ENCODE data around the gene RAB40A. TPM values are rescaled to one million over a fixed set of nuclear protein-coding genes. Genes with fewer than 3 reads are reported as not detected.

RAB40A gene
- total RNA-seq, 1 experiment from 2014 or later = not detected

DNA sequence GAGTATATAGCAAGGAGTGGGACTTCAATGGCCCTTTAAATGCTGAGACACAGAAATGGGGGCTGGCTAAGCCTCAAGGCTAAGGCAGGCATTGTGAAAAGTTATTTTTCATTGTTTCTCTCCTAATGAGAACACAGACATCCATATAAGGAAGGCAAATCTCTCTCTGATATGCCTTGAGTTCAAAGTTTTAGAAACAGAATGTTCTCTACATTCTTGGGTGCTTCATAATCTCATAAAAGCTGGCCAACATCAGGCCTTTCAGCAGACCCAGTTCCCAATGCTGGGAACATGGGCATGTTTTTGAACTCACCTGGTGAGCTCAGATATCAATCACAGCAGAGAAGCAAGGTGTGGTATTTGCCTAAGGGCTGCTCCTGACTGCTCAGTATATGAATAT, 19.4 kb upstream of the RAB40A start:
- no peaks in the 10 kb centered on the region for H3K27me3 ChIP-seq (ENCODE audit: insufficient read depth, low read length)
- no peaks in the 10 kb centered on the region for H3K79me1 ChIP-seq (ENCODE audit: insufficient read depth, low read depth, low read length, poor library complexity, severe bottlenecking)
- H3K9me3 ChIP-seq (ENCODE audit: control insufficient read depth, low read depth, low read length) = no peaks in the 10 kb centered on the region
- no peak overlapping the region for H3K4ac ChIP-seq (ENCODE audit: low read depth, low read length)
- H2BK5ac ChIP-seq (ENCODE audit: insufficient read length, low read length) = no peak overlapping the region
- H2BK15ac ChIP-seq (ENCODE audit: low read depth, low read length) = no peak overlapping the region
- H3K9ac ChIP-seq (ENCODE audit: extremely low read depth, insufficient read length, low read length) = no peak overlapping the region
- no peak overlapping the region for H3T11ph ChIP-seq (ENCODE audit: low read length)
- H3K56ac ChIP-seq (ENCODE audit: insufficient read length, low read depth, low read length) = no peak overlapping the region
- no peak for TF ChIP-seq CTCF (conservative IDR thresholded peaks at IDR 0.05)
- H3K14ac ChIP-seq (ENCODE audit: insufficient read depth, low read length) = no peak overlapping the region
- no peaks in the 10 kb centered on the region for H3K4me1 ChIP-seq (ENCODE audit: insufficient read depth, low read length)
- no peak overlapping the region for H2BK20ac ChIP-seq (ENCODE audit: low read depth, low read length, poor library complexity, severe bottlenecking)
- H4K5ac ChIP-seq (ENCODE audit: insufficient read length, low read depth, low read length) = no peak overlapping the region
- no peak overlapping the region for H2BK12ac ChIP-seq (ENCODE audit: insufficient read length, low read depth, low read length)
- no peak overlapping the region for H3K23ac ChIP-seq (ENCODE audit: insufficient read length, low read depth, low read length)
- H3K27ac Mint-ChIP-seq = no peak overlapping the region
- H4K91ac ChIP-seq (ENCODE audit: insufficient read length, low read depth, low read length) = no peak overlapping the region
- no peak overlapping the region for H3K18ac ChIP-seq (ENCODE audit: insufficient read length, low read depth, low read length)
- no peak overlapping the region for H3K27ac ChIP-seq (ENCODE audit: insufficient read length, low read depth, low read length)
- no peak for DNase-seq
- no peaks in the 10 kb centered on the region for H3K79me2 ChIP-seq (ENCODE audit: insufficient read depth, low read length)
- H3K23me2 ChIP-seq (ENCODE audit: insufficient read length, low read depth, low read length, poor library complexity, severe bottlenecking) = peaks cover under 1% of the 10 kb centered on the region
- H3K4me1 Mint-ChIP-seq = peaks cover 4 to 9% of the 10 kb centered on the region in 2 experiments
- H2AK5ac ChIP-seq (ENCODE audit: insufficient read length, low read length) = no peak overlapping the region
- no peak overlapping the region for H4K8ac ChIP-seq (replicated peaks; ENCODE audit: insufficient read length, low read depth, low read length)
- peaks cover 0 to 27% of the 10 kb centered on the region in 2 experiments; a peak in 2 of 5 replicates for H3K9me3 Mint-ChIP-seq
- no peak overlapping the region for H2AFZ ChIP-seq (ENCODE audit: low read length)
- H3K27me3 Mint-ChIP-seq (ENCODE audit: low read depth) = no peaks in the 10 kb centered on the region; the same call in 1 of the 2 replicates
- H3K4me2 ChIP-seq (ENCODE audit: insufficient read depth, insufficient read length, low read length) = no peak overlapping the region
- H2BK120ac ChIP-seq (ENCODE audit: low read depth, low read length, poor library complexity, severe bottlenecking) = no peak overlapping the region
- no peak overlapping the region for H3K4me3 Mint-ChIP-seq
- H3K36me3 Mint-ChIP-seq (ENCODE audit: insufficient read depth in 1 of 3, low read depth in 3 of 3) = no peaks in the 10 kb centered on the region
- H4K20me1 ChIP-seq (ENCODE audit: control insufficient read depth, insufficient read depth, insufficient read length) = no peaks in the 10 kb centered on the region
